Epithelial cell of esophagus (primary cell): Measurements from ENCODE around the gene NFKBIL1.

ENCODE experiments used
- DNase-seq: peaks from one replicate; pipeline ENCODE4 v3.0.0; 2010; ENCODE audit warnings: low read depth
- H3K4me3 ChIP-seq: 2 replicates; pipeline ENCODE4 v1.5.1; 2011; ENCODE audit warnings: mild to moderate bottlenecking, low read length, control low read depth
- TF ChIP-seq, protein P1 (sequence below): IDR thresholded peaks from 2 replicates; pipeline ENCODE4 v1.5.1; 2011; ENCODE audit warnings: low read depth, mild to moderate bottlenecking, low read length, control low read depth, inconsistent platforms; ENCODE audit not compliant: insufficient read depth; ENCODE audit errors: missing control alignments

The NFKBIL1 gene

DNA sequence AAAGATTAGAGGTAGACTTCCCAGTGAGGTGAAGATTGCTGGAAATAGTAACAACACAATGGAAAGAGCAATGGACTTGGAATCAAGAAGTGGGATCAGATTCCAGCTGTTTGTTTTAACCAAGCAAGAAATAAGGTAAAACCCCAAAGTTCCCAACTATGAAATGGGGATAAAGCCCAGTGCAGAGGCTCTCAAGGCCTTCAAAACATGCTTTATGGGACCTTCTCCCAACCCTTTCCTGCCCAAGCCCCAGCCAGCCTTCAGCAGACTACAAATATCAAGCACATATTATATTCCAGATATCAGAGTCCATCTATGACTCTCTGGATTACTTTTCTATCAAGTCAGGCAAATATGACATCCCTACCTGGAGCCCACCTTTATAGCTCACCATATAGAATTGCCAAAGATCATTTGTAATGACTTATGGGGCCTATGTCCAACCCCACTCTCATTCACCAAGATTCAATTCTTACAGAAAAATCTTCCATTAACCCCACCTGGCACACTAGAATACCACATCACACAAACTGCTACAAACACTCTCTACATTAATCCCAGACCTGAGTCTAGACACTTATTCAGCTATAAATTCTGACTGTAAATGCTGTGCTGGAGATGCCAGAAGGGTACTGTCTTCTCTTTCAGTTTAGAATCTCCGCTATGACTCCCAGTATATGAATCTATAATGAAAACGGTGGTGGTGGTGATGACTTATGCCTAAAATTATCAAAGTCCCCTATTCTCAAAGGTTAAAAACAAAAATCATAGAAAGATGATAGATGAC, 11.7 kb upstream of the NFKBIL1 start:
- TF ChIP-seq, protein P1, sequence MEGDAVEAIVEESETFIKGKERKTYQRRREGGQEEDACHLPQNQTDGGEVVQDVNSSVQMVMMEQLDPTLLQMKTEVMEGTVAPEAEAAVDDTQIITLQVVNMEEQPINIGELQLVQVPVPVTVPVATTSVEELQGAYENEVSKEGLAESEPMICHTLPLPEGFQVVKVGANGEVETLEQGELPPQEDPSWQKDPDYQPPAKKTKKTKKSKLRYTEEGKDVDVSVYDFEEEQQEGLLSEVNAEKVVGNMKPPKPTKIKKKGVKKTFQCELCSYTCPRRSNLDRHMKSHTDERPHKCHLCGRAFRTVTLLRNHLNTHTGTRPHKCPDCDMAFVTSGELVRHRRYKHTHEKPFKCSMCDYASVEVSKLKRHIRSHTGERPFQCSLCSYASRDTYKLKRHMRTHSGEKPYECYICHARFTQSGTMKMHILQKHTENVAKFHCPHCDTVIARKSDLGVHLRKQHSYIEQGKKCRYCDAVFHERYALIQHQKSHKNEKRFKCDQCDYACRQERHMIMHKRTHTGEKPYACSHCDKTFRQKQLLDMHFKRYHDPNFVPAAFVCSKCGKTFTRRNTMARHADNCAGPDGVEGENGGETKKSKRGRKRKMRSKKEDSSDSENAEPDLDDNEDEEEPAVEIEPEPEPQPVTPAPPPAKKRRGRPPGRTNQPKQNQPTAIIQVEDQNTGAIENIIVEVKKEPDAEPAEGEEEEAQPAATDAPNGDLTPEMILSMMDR, result no peak
- no peak for DNase-seq
- no peak overlapping the region for H3K4me3 ChIP-seq

DNA sequence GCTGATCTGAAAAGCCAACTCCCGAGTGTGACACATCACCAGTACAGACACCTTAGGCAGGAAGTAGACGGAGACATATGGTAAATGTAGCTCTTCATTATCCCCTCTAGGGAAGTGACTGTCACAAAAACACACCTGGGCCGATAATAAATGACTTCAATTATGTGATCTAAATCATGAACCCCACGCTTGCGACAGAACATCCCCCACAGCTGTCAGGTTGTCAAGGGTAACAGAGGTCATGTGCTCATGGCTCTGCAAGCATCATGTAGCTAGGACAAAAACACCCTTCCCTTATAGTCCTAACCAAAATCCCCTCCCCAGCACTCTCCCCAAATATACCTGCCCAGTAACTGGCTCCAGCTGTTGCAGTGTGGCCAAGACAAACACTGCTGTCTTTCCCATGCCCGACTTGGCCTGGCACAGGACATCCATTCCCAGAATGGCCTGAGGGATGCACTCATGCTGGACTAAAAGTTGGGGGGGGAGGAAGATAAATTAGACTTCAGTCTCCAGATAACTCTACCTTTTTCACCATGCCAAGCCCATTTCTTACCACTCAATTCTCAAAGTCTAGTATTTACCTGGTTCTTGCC, 8.5 kb upstream of the NFKBIL1 start:
- DNase-seq, result no peak
- TF ChIP-seq, protein P1, result no peak

DNA sequence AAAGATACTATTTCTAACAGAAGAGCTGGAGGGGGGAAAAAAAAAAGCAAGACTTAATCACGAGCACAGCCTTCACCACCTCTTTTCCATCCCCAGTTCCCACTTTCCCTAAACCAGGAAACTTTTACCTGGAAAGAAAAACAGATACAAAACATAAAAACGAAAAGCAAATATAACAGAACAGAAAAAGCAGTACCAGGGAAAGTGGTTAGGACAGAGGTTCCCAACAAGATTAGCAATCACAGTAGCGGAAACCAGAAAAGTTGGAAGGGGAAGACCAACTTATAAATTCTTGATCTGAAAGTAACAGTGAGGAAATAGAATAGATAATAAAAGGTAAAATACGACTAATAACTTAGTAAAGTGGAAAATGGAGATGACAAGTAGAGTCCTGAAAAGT, 6.8 kb upstream of the NFKBIL1 start:
- TF ChIP-seq, protein P1, result no peak
- peak overlapping the region; percentile 91 for H3K4me3 ChIP-seq
- no peak for DNase-seq

More for the DNA sequence above, 8.5 kb upstream of the NFKBIL1 start:
- peak overlapping the region; percentile 91 for H3K4me3 ChIP-seq

DNA sequence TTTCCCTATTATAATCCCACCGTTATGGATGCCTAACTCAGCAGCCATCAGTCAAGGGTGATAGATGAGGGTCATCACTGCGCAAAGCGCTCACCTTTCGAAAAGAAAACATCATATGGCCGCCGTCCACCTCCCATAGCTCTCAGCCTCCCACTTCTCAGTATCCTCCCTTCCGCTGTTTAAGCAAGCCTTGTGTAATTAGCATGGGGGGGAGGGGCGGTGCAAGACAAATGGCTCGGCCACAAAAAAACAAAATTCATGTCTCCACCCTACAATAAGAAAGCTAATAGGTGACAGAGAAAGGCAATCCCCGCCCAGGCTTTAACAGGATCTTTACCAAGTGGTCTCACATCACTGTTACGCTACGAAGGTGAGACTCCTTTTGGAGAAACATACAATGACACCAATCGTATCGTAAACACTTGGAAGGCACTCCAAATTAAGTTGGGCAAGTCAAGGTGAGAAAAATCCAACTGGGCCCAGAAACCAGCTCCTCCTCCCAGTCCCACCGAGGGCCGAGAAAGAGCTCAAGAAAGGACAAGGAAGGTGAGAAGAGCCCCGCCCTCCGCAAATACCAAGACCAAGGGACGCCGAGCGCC, 6.2 kb upstream of the NFKBIL1 start:
- H3K4me3 ChIP-seq, result peak overlapping the region; percentile 91
- TF ChIP-seq, protein P1, result no peak
- DNase-seq, result peak; percentile 70

DNA sequence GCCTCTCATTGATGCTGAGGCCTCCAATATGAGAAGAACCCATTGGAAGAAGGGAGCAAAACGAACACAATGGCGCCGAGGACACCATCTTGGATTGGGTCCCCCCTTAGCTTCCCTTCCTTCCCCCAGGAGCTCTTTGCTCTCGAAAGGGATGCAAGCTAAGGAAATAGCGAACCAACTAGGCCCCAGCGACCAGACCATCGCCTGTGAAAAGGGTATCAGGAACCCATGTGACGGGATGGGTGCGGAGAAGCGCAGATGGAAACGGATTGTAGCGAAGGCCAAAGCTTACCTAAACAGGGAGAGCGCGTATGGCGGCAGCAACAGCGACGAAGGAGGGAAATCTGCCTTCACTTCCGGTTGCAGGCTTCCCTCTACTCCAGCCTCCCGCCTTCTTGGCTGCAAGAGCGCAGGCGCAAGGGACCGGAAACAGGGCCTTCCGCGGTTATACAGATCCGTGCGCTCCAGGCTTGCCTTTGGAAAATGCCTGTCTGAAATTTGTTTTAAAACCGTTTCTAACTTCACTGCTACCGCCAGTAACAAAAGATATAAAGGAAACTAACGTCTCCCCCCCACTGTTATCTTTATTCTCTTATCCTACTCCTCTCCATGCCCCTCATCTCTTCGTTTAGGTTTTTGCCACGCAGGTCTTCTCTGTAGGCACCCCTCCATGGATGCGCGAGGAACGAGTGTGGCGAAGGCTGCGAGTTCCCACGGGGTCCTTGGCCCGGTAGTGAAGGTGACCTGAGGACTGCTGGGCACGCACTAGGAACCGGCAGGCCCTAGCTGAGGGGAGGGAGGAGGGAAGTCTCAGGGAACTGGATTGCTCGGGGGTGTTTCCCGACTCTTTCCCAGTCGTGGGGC, 5.5 kb upstream of the NFKBIL1 start, which contains the start of gene DDX39B:
Gene DDX39B (minus strand): TSS at position 346 of the 864 bp plus-strand sequence. CDS start 1,471 bp downstream, outside the sequence.
- TF ChIP-seq, protein P1, result no peak
- peak within 1 kb of the TSS; percentile 91 for H3K4me3 ChIP-seq
- peak; percentile 98 for DNase-seq

DNA sequence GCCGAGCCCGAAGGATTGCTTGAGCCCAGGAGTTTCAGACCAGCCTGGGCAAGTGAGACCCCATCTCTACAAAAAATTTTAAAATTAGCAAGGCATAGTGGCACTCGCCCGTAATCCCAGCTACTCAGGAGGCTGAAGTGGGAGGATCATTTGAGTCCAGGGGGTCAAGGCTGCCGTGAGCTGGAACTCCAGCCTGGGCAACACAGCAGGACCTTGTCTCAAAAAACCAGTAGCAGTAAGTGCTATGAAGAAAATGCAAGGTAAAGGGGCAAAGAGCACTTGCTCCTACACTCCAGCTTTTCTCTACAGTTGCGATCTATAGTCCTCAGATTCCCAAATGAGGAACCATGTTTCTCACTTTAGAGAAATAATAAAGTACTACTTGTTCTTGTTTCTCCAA, 3.8 kb upstream of the NFKBIL1 start:
- TF ChIP-seq, protein P1, result no peak
- H3K4me3 ChIP-seq, result no peak overlapping the region
- no peak for DNase-seq
